HepG2 (cell line): ENCODE results near the gene PYGB. TPM values are rescaled to one million over a fixed set of nuclear protein-coding genes. Genes with fewer than 3 reads are reported as not detected.

Experiments
- CEBPG ChIP-seq: IDR thresholded peaks from 2 replicates; pipeline ENCODE4 v1.6.1; 2016
- FOXP1 ChIP-seq, 2 experiments: fragments of 450-650 bp in 1 of 2; IDR thresholded peaks; 2 replicates each; pipeline ENCODE4 v1.6.1; 2017 to 2018; ENCODE audit warnings: antibody characterized with exemption in 1 of 2
- GLI4 ChIP-seq: sonication (generic); formaldehyde crosslinking; IDR thresholded peaks from 2 replicates; pipeline ENCODE4 v1.5.1; 2020; ENCODE audit warnings: missing genetic modification reagents, mild to moderate bottlenecking, moderate library complexity, borderline replicate concordance
- HNF4G ChIP-seq, 2 experiments: sonication (generic) in 1 of 2; formaldehyde crosslinking in 1 of 2; IDR thresholded peaks; 2 replicates each; pipeline versions ENCODE4 v1.4.0 to v1.6.1; 2011 to 2020; ENCODE audit warnings: borderline replicate concordance in 2 of 2, low read depth in 2 of 2, mild to moderate bottlenecking in 2 of 2, low read length in 1 of 2, missing genetic modification reagents in 1 of 2, moderate library complexity in 1 of 2
- IKZF4 ChIP-seq: sonication (generic); formaldehyde crosslinking; IDR thresholded peaks from 2 replicates; pipeline ENCODE4 v1.5.1; 2020; ENCODE audit warnings: borderline replicate concordance, mild to moderate bottlenecking, low read depth, missing genetic modification reagents; ENCODE audit errors: not compliant biosample characterization
- NRL ChIP-seq: sonication (generic); formaldehyde crosslinking; IDR thresholded peaks from 2 replicates; pipeline ENCODE4 v1.5.0; 2020; ENCODE audit warnings: missing genetic modification reagents, mild to moderate bottlenecking, moderate library complexity, borderline replicate concordance
- STAT6 ChIP-seq: sonication (generic); formaldehyde crosslinking; IDR thresholded peaks from 2 replicates; pipeline ENCODE4 v1.4.0; 2020; ENCODE audit warnings: missing genetic modification reagents, mild to moderate bottlenecking, borderline replicate concordance
- TBL1XR1 ChIP-seq: fragments of 150-350 bp; IDR thresholded peaks from 2 replicates; pipeline ENCODE4 v1.6.1; 2014; ENCODE audit warnings: borderline replicate concordance, low read length; ENCODE audit not compliant: partially characterized antibody
- ZBTB21 ChIP-seq: sonication (generic); formaldehyde crosslinking; IDR thresholded peaks from 2 replicates; pipeline ENCODE4 v1.4.0; 2020; ENCODE audit warnings: missing genetic modification reagents
- ZFP62 ChIP-seq: sonication (generic); formaldehyde crosslinking; IDR thresholded peaks from 2 replicates; pipeline ENCODE4 v1.4.0; 2020; ENCODE audit warnings: missing genetic modification reagents
- ZHX1 ChIP-seq: sonication (generic); formaldehyde crosslinking; IDR thresholded peaks from 2 replicates; pipeline ENCODE4 v1.8.1; 2022; ENCODE audit warnings: low read depth, mild to moderate bottlenecking, missing genetic modification reagents
- ZNF124 ChIP-seq: sonication (generic); formaldehyde crosslinking; IDR thresholded peaks from 2 replicates; pipeline ENCODE4 v1.4.0; 2020; ENCODE audit warnings: missing genetic modification reagents
- ZNF276 ChIP-seq: sonication (generic); formaldehyde crosslinking; IDR thresholded peaks from 2 replicates; pipeline ENCODE4 v1.4.0; 2020; ENCODE audit warnings: mild to moderate bottlenecking, low read depth, missing genetic modification reagents
- ZNF326 ChIP-seq: sonication (generic); formaldehyde crosslinking; IDR thresholded peaks from 2 replicates; pipeline ENCODE4 v1.4.0; 2020; ENCODE audit warnings: missing genetic modification reagents, borderline replicate concordance
- ZNF484 ChIP-seq: sonication (generic); formaldehyde crosslinking; IDR thresholded peaks from 2 replicates; pipeline ENCODE4 v1.5.1; 2020; ENCODE audit warnings: mild to moderate bottlenecking, low read depth, missing genetic modification reagents, borderline replicate concordance
- ZNF598 ChIP-seq: sonication (generic); formaldehyde crosslinking; IDR thresholded peaks from 2 replicates; pipeline ENCODE4 v1.5.1; 2020; ENCODE audit warnings: mild to moderate bottlenecking, missing genetic modification reagents, borderline replicate concordance
- ZNF616 ChIP-seq: sonication (generic); formaldehyde crosslinking; IDR thresholded peaks from 2 replicates; pipeline ENCODE4 v1.5.0; 2020; ENCODE audit warnings: low read depth, mild to moderate bottlenecking, missing genetic modification reagents
- ZSCAN22 ChIP-seq: sonication (generic); formaldehyde crosslinking; IDR thresholded peaks from 2 replicates; pipeline ENCODE4 v1.4.0; 2020; ENCODE audit warnings: mild to moderate bottlenecking, missing genetic modification reagents
- polyA plus RNA-seq, 8 experiments: library from polyadenylated mRNA; depleted of rRNA in 3 of 8; stranded (reverse) in 7 of 8; unstranded in 1 of 8; fragments of >200 nt; fragmentation: Illumina TruSeq in 4 of 8; extraction: Trizol in 4 of 8; gene quantifications; 2 replicates each; pipeline versions ENCODE4 v1.2.1 to v1.2.3, GENCODE V29; 2011 to 2016; ENCODE audit warnings: low read depth in 4 of 8, missing spikeins in 1 of 8, mixed read lengths in 1 of 8; ENCODE audit not compliant: insufficient read depth in 1 of 8
- total RNA-seq, 5 experiments: library from RNA; depleted of rRNA; stranded (reverse); fragments of >200 nt; fragmentation: Illumina TruSeq; extraction: Trizol; gene quantifications; 2 replicates each; pipeline ENCODE4 v1.2.3, GENCODE V29; 2016; ENCODE audit warnings: low read depth in 1 of 5

Gene PYGB
- total and polyA plus RNA-seq, 2 of the 13 experiments (the other 11 are each of a cell fraction or from before 2014, with no cell fraction given), result 24.2 to 86.3 TPM

- TF ChIP-seq CEBPG (CRISPR knock-in tag), result peak; percentile 39; the same call in 1 of the 2 replicates
- no peak for TF ChIP-seq ZNF276 (CRISPR knock-in tag)
- TF ChIP-seq IKZF4 (CRISPR knock-in tag), result peak; percentile 27
- no peak for TF ChIP-seq FOXP1 (IDR thresholded peaks at IDR 0.05)
- TF ChIP-seq FOXP1 (CRISPR knock-in tag; IDR thresholded peaks at IDR 0.05), result 0 out of 2 replicates have a peak, but pooled peaks have one; percentile 10
- TF ChIP-seq ZNF124 (CRISPR knock-in tag), result no peak
- peak; percentile 96; the same call in 1 of the 2 replicates for TF ChIP-seq NRL (CRISPR knock-in tag)
- TF ChIP-seq ZNF616 (CRISPR knock-in tag), result no peak
- TF ChIP-seq STAT6 (CRISPR knock-in tag), result peak; percentile 68; the same call in 1 of the 2 replicates
- no peak for TF ChIP-seq ZHX1
- TF ChIP-seq ZNF326 (CRISPR knock-in tag), result no peak
- TF ChIP-seq ZNF598, result peak; percentile 97
- TF ChIP-seq HNF4G (IDR thresholded peaks at IDR 0.05; ENCODE audit: borderline replicate concordance, low read depth, low read length), result no peak
- peak; percentile 54; the same call in 1 of the 2 replicates for TF ChIP-seq HNF4G (CRISPR knock-in tag; IDR thresholded peaks at IDR 0.05; ENCODE audit: borderline replicate concordance, low read depth)
- TF ChIP-seq ZBTB21, result no peak
- 0 out of 2 replicates have a peak, but pooled peaks have one; percentile 62 for TF ChIP-seq ZNF484 (CRISPR knock-in tag)
- no peak; the same call in 1 of the 2 replicates for TF ChIP-seq GLI4
- no peak for TF ChIP-seq TBL1XR1
- no peak for TF ChIP-seq ZSCAN22 (CRISPR knock-in tag)
- TF ChIP-seq ZFP62, result no peak
Measured at GRCh38 chr20:25247000-25247517, 826 bp upstream of the PYGB start (continued).
